Progenitor cell of endocrine pancreas (in vitro differentiated cells): Measurements from ENCODE around the gene IL1RAPL2. TPM values are rescaled to one million over a fixed set of nuclear protein-coding genes. Genes with fewer than 3 reads are reported as not detected.

Experiments used
- DNase-seq: peaks from one replicate; pipeline ENCODE4 v3.0.0; 2021; ENCODE audit warnings: low spot score; ENCODE audit not compliant: unreplicated experiment
- H3K27ac Mint-ChIP-seq: 2 replicates; pipeline ENCODE4 v1.8.0; 2021; ENCODE audit warnings: mild to moderate bottlenecking, moderate library complexity, mixed read lengths
- H3K27me3 Mint-ChIP-seq: 2 replicates; pipeline ENCODE4 v1.8.0; 2021; ENCODE audit warnings: mixed read lengths
- H3K36me3 Mint-ChIP-seq: 2 replicates; pipeline ENCODE4 v1.8.0; 2022; ENCODE audit warnings: mixed read lengths; ENCODE audit not compliant: insufficient read depth
- H3K4me1 Mint-ChIP-seq: 2 replicates; pipeline ENCODE4 v1.8.0; 2021; ENCODE audit warnings: low read depth, mixed read lengths
- H3K4me3 Mint-ChIP-seq: 2 replicates; pipeline ENCODE4 v1.8.0; 2021; ENCODE audit warnings: low read depth, mild to moderate bottlenecking, moderate library complexity, mixed read lengths
- H3K9me3 Mint-ChIP-seq: 2 replicates; pipeline ENCODE4 v1.8.0; 2021; ENCODE audit warnings: low read depth, mixed read lengths
- CTCF ChIP-seq: fragments of 200-600 bp; sonication (generic); IDR thresholded peaks from one replicate; pipeline ENCODE4 v1.5.0; 2021; ENCODE audit warnings: antibody characterized with exemption, mild to moderate bottlenecking; ENCODE audit not compliant: unreplicated experiment
- total RNA-seq: library from RNA; stranded (reverse); gene quantifications from 2 replicates; pipeline ENCODE4 v1.2.1, GENCODE V29; 2021

The IL1RAPL2 gene
- total RNA-seq, 1 donor from 2014 or later = 0.91 TPM

DNA sequence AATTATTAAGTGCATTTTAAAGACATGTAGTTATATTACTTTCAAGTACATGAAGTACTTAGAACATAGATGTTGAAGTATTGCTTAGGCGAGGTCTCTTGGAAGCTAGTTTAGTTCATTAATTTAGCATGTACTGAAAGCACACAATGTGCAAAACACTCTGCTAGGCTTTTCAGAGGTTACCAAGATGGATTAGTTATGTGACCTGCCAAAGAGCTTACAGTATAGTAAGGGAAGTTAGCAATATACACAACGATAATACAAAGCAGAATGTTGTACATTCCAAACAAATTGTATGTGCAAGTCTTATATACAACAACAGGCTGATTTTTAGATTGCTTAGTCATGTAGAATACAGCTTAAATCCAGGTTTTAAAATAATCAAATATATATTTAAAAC, 1137.9 kb downstream of the IL1RAPL2 start:
- Mint-ChIP-seq H3K4me3 (no peak overlapping the region), H3K4me1 (peaks cover 2% of the 10 kb centered on the region), H3K27me3 (no peaks in the 10 kb centered on the region), H3K9me3 (peaks cover 15% of the 10 kb centered on the region), H3K27ac (no peak overlapping the region), H3K36me3 (no peaks in the 10 kb centered on the region)
- DNase-seq = no peak
- no peak for TF ChIP-seq CTCF

DNA sequence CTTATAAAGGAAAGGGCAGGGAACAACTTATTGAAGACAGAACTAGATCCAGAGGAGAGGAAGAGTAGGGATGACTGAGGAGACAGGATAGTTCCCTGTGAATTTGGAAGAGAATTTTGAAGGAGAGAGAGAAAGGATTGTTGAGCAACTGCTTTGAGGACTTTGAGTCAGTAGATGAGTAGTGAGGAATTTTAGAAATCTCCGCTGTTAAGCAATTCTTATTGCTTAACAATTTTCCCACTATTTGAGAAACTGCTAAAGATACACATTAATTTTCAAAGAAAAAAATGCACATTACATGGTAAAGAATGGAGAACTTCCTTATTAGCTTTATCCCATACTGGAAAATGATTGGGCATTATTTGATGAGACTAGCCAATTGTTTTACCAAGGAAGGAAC, 1140.0 kb downstream of the IL1RAPL2 start:
- no peak overlapping the region for H3K27ac Mint-ChIP-seq
- H3K4me3 Mint-ChIP-seq = no peak overlapping the region
- H3K36me3 Mint-ChIP-seq = no peaks in the 10 kb centered on the region

DNA sequence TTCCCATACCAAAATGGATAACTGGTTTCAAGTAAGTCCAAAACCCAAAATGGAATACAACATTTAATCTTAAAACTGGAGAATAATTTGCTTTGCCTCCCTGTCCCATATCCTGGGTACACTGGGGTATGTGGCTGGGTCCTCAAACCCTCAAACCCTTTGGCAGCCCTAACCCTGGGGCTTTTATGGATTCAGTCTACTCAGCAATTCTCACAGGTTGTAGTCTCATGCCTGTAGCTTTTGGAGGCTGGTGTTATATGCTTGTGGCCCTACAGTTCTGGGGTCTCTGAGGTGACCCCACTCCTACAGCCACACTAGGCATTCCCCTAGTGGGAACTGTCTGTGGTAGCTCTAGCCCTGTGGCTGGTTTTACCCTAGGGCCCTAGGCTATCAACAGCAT, 1145.8 kb downstream of the IL1RAPL2 start:
- no peak for DNase-seq
- H3K36me3 Mint-ChIP-seq = peaks cover 6% of the 10 kb centered on the region
- H3K9me3 Mint-ChIP-seq = peaks cover 39% of the 10 kb centered on the region
- H3K4me1 Mint-ChIP-seq = no peaks in the 10 kb centered on the region
- no peak overlapping the region for H3K4me3 Mint-ChIP-seq
- H3K27ac Mint-ChIP-seq = no peak overlapping the region
- no peak for TF ChIP-seq CTCF
- no peaks in the 10 kb centered on the region for H3K27me3 Mint-ChIP-seq

More for the DNA sequence above, 1140.0 kb downstream of the IL1RAPL2 start:
- Mint-ChIP-seq H3K27me3 (no peaks in the 10 kb centered on the region), H3K4me1 (peaks cover 2% of the 10 kb centered on the region), H3K9me3 (peaks cover 21% of the 10 kb centered on the region)
- no peak for TF ChIP-seq CTCF
- DNase-seq = no peak

GRCh38 chrX:105715746-105716145, 1149.7 kb downstream of the IL1RAPL2 start:
- Mint-ChIP-seq H3K27ac (no peak overlapping the region), H3K9me3 (peaks cover 24% of the 10 kb centered on the region), H3K27me3 (no peaks in the 10 kb centered on the region), H3K4me1 (no peaks in the 10 kb centered on the region), H3K36me3 (peaks cover 6% of the 10 kb centered on the region), H3K4me3 (no peak overlapping the region)
- no peak for TF ChIP-seq CTCF
- DNase-seq = no peak

DNA sequence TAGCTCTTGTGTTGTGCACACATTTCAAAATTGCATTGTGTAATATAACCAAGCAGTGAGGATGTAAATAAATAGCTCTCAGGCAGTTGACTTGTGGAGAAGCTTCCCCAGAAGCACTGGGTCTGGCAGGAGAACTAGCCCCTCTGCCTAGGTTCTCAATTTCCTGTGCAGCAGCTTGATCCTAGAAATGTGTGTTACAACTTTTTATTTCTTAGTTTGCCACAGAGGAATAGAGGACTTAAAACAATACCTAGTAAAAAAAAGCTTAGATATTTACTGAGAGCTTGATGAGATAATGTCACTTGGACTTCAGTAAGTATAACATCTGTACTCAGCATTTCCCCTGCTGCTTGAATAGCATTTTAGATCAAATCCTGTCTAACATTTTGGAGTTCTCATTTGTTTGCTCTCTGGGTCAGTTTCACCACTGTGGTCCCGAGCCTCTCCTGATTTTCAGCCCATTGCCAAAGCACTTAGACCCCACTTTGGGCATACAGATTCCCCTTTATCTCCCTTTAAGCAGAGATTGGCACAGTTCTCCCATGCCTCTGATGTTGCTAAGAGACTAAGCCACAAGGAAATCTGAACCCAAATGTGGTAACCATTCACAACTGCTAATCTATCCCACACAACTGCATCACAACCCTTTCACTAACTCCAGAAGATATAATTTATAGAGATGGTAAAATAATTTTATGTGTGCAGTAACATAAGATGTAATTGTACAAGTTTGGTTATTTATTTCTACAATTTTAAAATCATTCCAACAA, 1158.2 kb downstream of the IL1RAPL2 start:
- Mint-ChIP-seq H3K4me3 (no peak overlapping the region), H3K27me3 (no peaks in the 10 kb centered on the region), H3K9me3 (peaks cover 6% of the 10 kb centered on the region), H3K27ac (no peak overlapping the region), H3K36me3 (no peaks in the 10 kb centered on the region), H3K4me1 (peaks cover 4% of the 10 kb centered on the region)
- no peak for TF ChIP-seq CTCF
- DNase-seq = no peak
